Neural progenitor cell (in vitro differentiated cells): Measurements from ENCODE around the gene CHSY3.

Source experiments
- EZH2 ChIP-seq: fragments of 200-600 bp; sonication (generic); IDR thresholded peaks from 2 replicates; pipeline ENCODE4 v1.6.1; 2017; ENCODE audit warnings: antibody characterized with exemption, mild to moderate bottlenecking, moderate library complexity
- TF ChIP-seq, protein P1 (sequence below): fragments of 200-600 bp; sonication (generic); IDR thresholded peaks from 2 replicates; pipeline ENCODE4 v1.5.1; 2017; ENCODE audit warnings: antibody characterized with exemption, mild to moderate bottlenecking

DNA sequence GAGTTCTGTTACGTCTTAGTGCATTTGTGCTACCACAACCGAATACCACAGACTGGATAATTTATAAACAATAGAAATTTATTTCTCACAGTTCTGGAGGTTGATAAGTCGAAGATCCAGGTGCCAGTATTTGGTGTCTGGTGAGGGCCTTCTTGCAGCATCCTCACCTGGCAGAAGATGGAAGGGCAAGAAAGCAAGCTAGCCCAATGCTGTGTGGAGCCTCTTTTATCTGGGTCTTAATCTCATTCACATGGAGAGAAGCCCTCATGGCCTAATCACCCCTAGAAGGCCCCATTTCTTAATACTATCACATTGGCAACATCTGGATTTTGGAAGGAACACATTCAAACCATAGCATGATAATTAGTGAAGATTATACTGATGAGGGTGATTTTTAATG, 159.3 kb downstream of the CHSY3 start:
- TF ChIP-seq, protein P1, sequence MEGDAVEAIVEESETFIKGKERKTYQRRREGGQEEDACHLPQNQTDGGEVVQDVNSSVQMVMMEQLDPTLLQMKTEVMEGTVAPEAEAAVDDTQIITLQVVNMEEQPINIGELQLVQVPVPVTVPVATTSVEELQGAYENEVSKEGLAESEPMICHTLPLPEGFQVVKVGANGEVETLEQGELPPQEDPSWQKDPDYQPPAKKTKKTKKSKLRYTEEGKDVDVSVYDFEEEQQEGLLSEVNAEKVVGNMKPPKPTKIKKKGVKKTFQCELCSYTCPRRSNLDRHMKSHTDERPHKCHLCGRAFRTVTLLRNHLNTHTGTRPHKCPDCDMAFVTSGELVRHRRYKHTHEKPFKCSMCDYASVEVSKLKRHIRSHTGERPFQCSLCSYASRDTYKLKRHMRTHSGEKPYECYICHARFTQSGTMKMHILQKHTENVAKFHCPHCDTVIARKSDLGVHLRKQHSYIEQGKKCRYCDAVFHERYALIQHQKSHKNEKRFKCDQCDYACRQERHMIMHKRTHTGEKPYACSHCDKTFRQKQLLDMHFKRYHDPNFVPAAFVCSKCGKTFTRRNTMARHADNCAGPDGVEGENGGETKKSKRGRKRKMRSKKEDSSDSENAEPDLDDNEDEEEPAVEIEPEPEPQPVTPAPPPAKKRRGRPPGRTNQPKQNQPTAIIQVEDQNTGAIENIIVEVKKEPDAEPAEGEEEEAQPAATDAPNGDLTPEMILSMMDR: no peak
- TF ChIP-seq EZH2: no peak
